Cardiac muscle cell (in vitro differentiated cells and primary cell): ENCODE results near the gene SEC63. TPM values are rescaled to one million over a fixed set of nuclear protein-coding genes. Genes with fewer than 3 reads are reported as not detected.

ENCODE experiments used
- DNase-seq, 2 donors: peaks; one replicate each; pipeline versions ENCODE4 v3.0.0 to v3.0.0-alpha.2; 2010 to 2017; ENCODE audit warnings: low read depth in 1 of 2, low spot score in 1 of 2
- H3K27ac ChIP-seq: fragments of 200-600 bp; sonication (generic); 2 replicates; pipeline ENCODE4 v1.5.1; 2016
- H3K27me3 ChIP-seq: fragments of 200-600 bp; sonication (generic); 2 replicates; pipeline ENCODE4 v1.6.0; 2016; ENCODE audit warnings: control low read depth
- H3K36me3 ChIP-seq: fragments of 200-600 bp; sonication (generic); 2 replicates; pipeline ENCODE4 v1.5.1; 2016; ENCODE audit warnings: control low read depth
- H3K4me1 ChIP-seq: fragments of 200-600 bp; sonication (generic); 2 replicates; pipeline ENCODE4 v1.8.1; 2017; ENCODE audit warnings: low read depth, mild to moderate bottlenecking, mixed run types
- H3K4me3 ChIP-seq: fragments of 200-600 bp; sonication (generic); 2 replicates; pipeline ENCODE4 v1.5.1; 2016; ENCODE audit warnings: mild to moderate bottlenecking
- H3K9me3 ChIP-seq: fragments of 200-600 bp; sonication (generic); 2 replicates; pipeline ENCODE4 v1.5.1; 2017; ENCODE audit warnings: low read depth, mild to moderate bottlenecking, control low read depth
- polyA plus RNA-seq: library from polyadenylated mRNA; unstranded; fragments of >200 nt; fragmentation: Nextera tagmentation; extraction: Ambion mirVana; gene quantifications from 2 replicates; pipeline ENCODE4 v1.2.1, GENCODE V29; 2016
- total RNA-seq: library from RNA; depleted of rRNA; stranded (reverse); fragments of >200 nt; gene quantifications from 2 replicates; pipeline ENCODE4 v1.2.3, GENCODE V29; 2016
- TF ChIP-seq, protein P1 (sequence below): IDR thresholded peaks from 2 replicates; pipeline ENCODE4 v1.5.1; 2012; ENCODE audit warnings: low read depth, mild to moderate bottlenecking, low read length

The SEC63 gene
- total and polyA plus RNA-seq, 2 experiments from 2014 or later: 9.6 to 80.8 TPM

GRCh38 chr6:107827541-107827940 is 130.5 kb downstream of the SEC63 start:
- H3K4me3 ChIP-seq: no peak overlapping the region
- no peaks in the 10 kb centered on the region for H3K4me1 ChIP-seq
- H3K36me3 ChIP-seq: no peaks in the 10 kb centered on the region
- no peak for DNase-seq
- H3K9me3 ChIP-seq: no peaks in the 10 kb centered on the region
- H3K27ac ChIP-seq: no peak overlapping the region
- TF ChIP-seq, protein P1, sequence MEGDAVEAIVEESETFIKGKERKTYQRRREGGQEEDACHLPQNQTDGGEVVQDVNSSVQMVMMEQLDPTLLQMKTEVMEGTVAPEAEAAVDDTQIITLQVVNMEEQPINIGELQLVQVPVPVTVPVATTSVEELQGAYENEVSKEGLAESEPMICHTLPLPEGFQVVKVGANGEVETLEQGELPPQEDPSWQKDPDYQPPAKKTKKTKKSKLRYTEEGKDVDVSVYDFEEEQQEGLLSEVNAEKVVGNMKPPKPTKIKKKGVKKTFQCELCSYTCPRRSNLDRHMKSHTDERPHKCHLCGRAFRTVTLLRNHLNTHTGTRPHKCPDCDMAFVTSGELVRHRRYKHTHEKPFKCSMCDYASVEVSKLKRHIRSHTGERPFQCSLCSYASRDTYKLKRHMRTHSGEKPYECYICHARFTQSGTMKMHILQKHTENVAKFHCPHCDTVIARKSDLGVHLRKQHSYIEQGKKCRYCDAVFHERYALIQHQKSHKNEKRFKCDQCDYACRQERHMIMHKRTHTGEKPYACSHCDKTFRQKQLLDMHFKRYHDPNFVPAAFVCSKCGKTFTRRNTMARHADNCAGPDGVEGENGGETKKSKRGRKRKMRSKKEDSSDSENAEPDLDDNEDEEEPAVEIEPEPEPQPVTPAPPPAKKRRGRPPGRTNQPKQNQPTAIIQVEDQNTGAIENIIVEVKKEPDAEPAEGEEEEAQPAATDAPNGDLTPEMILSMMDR: no peak
- no peaks in the 10 kb centered on the region for H3K27me3 ChIP-seq

GRCh38 chr6:107823047-107823557 is 134.9 kb downstream of the SEC63 start:
- Histone ChIP-seq H3K27me3 (no peaks in the 10 kb centered on the region), H3K4me3 (no peak overlapping the region), H3K4me1 (peaks cover 21% of the 10 kb centered on the region), H3K27ac (no peak overlapping the region), H3K36me3 (no peaks in the 10 kb centered on the region), H3K9me3 (no peaks in the 10 kb centered on the region)
- DNase-seq: no peak
- TF ChIP-seq, protein P1: no peak

DNA sequence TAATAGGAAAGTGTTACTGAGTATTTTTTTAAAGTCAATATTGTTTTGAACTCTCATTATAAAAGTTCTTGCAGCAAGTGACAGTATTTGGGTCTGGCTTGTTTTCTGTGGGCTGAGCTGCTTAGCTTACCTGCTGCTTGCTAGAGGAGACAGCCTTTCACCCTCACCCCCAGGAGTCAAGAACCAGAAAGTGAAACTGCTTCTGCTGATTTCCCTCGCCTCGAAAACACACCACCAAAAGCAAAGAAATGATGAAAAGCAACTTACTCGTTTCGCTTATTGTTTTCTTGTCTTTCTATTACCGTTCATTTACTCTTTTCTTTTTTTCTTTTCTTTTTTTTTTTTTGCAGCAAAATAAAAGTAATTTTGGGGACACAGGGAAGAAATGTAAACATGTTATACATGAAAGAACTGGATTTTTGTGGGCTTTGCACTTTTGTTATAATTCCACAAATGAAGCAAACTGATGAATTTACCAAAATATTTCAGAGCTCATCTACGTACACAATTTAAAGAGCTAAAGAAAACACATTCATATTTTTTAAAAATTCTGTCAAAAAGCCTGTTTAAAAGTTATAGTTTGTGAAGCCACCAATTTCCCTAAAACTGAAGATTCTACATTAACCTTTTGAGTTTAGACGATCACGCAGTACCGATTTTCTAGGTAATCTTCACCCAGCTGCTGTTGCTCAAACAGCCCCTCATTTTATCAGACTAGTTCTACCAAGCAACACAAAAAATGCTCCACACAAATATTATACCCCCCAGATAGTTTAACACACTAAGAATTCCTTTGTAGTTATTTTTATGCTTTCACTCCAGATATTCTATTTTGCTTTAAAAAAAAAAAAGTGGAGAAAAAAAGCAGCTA is 135.6 kb downstream of the SEC63 start:
- Histone ChIP-seq H3K4me1 (peaks cover 21% of the 10 kb centered on the region), H3K27ac (no peak overlapping the region), H3K9me3 (no peaks in the 10 kb centered on the region), H3K4me3 (no peak overlapping the region), H3K27me3 (no peaks in the 10 kb centered on the region), H3K36me3 (no peaks in the 10 kb centered on the region)
- DNase-seq: peak in 1 of 2 donors; percentile 4
- TF ChIP-seq, protein P1: no peak

DNA sequence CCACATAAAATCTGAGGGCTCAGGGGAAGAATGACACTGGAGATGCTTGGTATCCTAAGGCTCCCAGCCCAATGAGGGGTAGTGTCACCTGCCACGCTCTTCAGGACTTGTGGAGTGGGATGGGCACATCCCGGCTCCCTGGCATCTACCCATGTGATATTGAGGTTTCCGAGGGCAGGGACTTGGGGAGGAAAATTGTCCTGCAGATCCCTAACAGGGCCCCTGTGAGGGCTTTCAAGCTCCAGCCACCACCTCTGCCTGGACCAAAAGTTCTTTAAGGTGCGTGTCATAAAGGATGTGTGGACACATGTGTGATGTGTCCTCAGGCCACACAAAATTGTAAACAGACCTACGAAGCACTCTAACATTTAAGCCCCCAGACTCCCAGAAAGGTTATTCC is 136.4 kb downstream of the SEC63 start:
- no peak for DNase-seq

GRCh38 chr6:107820338-107821261 is 137.4 kb downstream of the SEC63 start:
- H3K27me3 ChIP-seq: no peaks in the 10 kb centered on the region
- H3K4me1 ChIP-seq: peaks cover 21% of the 10 kb centered on the region
- no peak overlapping the region for H3K27ac ChIP-seq
- TF ChIP-seq, protein P1: no peak
- no peak overlapping the region for H3K4me3 ChIP-seq
- no peaks in the 10 kb centered on the region for H3K36me3 ChIP-seq
- H3K9me3 ChIP-seq: no peaks in the 10 kb centered on the region
- peak in 1 of 2 donors; percentile 40 for DNase-seq

More for the DNA sequence above, 136.4 kb downstream of the SEC63 start:
- no peaks in the 10 kb centered on the region for H3K9me3 ChIP-seq
- H3K4me1 ChIP-seq: peaks cover 21% of the 10 kb centered on the region
- no peaks in the 10 kb centered on the region for H3K36me3 ChIP-seq
- no peak overlapping the region for H3K27ac ChIP-seq
- no peak overlapping the region for H3K4me3 ChIP-seq
- TF ChIP-seq, protein P1: no peak
- H3K27me3 ChIP-seq: no peaks in the 10 kb centered on the region
